NOMO-1 treated with DMSO at 0.1 percent for 48 hours (cell line): ENCODE results near the gene FAM13A.
"Not testable (repeated sequence)": the region's sequence is repeated elsewhere in the genome, so short reads cannot be mapped to it uniquely, and the experiment has no call there.

Source experiments
- DNase-seq: peaks from one replicate; lab custom pipeline; 2025; ENCODE audit not compliant: unreplicated experiment; lab: John Stamatoyannopoulos, UW

Gene FAM13A

DNA sequence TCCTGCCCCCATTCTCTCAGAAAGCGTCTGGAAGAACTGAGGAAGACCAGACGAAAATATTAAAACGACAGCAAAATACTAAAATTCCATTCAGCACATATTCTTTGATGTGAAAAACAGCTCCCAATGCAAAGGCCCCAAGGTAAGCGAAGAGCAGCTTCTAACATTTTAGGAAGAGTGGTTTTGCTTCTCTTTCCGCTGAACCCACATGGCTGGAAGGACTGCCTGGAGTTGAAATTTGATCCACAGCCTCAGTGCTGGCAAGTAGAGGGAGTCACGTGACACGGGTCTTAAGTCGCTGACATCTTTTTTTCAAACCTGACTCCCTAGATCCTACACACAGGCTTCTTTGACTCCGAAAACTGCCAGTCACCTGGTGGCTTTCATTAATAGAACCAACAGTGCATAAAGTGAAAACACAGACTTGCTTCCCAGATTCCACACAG lies at the start of gene FAM13A:
Gene FAM13A, minus strand, starts transcription at position 233 of the 446 bp plus-strand sequence. Its CDS starts 221 bp downstream, at position 12.
- no peak for DNase-seq

- no peak for DNase-seq
Measured at GRCh38 chr4:89105726-89106125, 48.7 kb upstream of the FAM13A start.

- no peak for DNase-seq
Measured at GRCh38 chr4:89101256-89102161, 44.5 kb upstream of the FAM13A start.

GRCh38 chr4:89100853-89101252 lies 43.9 kb upstream of the FAM13A start:
- no peak for DNase-seq

DNA sequence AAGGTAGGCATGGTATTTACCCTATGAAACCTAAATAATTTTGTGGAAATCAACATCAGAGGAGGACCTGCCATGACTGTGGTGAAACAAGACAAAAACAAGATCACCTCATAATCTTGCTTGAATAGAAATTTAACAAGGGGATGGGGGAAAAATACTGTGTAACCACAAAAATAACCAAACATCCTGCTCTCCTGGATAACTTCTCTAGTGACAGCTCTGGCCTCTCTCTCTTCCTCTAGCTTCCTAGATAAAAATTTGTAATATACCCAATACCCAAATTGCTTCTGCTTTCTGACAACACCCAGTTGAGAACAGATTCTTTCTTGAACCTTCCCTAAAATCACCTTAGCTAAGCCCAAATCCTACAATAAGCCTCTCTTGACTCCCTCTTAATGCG lies 42.5 kb upstream of the FAM13A start:
- DNase-seq, result no peak

DNA sequence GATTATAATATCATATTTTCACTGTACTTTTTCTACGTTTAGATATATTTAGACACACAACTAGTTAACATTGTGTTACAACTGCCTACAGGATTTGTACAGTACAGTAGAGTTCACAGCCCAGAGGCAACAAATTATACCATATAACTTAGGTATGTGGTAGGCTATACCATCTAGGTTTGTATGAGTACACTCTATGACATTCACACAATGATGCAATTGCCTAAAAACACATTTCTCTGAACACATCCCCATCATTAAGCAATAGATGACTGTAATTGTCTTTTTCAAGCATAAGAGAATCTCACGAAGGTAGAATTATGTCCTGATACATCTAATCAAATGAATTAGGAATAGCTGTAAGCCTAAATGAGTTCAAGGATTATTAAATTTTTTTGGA lies 42.0 kb upstream of the FAM13A start:
- peak; percentile 3 for DNase-seq

DNA sequence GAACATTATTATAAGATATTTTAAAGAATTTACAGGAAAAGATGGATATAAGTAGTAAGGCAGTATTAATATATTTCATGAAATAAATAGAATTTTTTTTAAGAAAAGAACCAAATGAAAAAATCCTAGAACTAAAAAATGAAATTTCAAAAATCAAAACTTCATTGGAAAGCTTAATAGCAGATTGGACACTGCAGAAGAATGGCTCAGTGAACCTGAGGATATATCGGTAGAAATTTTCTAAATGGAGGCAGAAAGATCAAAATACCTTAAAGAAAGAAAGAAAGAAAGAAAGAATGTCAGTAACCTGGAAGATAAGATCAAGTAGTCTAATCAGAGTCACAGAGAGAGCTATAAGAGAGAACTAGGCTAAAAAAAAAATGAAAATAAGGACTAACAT lies 21.3 kb upstream of the FAM13A start:
- DNase-seq, result no peak

DNA sequence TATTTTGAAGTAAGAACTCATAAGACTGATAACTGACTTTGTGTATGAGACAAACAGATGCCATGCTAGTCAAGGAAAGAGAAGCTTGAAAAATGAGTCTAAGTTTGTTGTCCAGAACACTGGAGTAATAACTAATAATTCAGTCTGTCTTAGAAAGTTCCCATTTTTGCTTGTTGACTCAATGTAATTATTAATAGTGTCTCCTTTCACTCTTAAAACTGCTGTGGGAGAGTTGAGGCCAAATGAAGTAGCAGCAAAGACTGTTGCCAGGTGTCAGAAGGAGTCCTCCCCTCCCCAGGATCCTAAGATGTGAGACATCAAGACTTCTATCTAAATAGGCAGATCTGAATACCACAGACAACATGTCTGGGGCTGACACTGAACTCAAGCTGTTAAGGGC lies 20.8 kb upstream of the FAM13A start:
- DNase-seq, result no peak

GRCh38 chr4:89072921-89073320 lies 15.9 kb upstream of the FAM13A start:
- DNase-seq, result no peak

- DNase-seq, result no peak
Measured at GRCh38 chr4:89071311-89071710, 14.3 kb upstream of the FAM13A start.

DNA sequence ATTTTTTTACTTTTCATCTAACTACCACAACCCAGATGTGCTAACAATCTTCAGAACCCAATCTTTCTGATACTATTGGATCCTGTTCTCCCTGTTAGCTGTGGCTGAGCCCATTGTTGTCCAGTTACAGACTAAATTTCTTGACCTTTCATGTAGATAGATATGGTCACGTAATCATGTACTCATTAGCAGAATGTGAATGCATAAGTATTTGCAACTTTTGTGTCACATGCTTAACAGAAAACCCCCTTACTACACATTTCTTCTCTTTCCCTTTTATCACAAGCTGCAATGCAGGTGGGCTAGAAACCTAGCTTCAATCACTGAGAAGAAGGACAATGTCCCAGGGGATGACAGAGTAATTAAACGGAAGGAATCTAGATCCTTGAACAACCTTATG lies 13.1 kb upstream of the FAM13A start:
- DNase-seq, result no peak

DNA sequence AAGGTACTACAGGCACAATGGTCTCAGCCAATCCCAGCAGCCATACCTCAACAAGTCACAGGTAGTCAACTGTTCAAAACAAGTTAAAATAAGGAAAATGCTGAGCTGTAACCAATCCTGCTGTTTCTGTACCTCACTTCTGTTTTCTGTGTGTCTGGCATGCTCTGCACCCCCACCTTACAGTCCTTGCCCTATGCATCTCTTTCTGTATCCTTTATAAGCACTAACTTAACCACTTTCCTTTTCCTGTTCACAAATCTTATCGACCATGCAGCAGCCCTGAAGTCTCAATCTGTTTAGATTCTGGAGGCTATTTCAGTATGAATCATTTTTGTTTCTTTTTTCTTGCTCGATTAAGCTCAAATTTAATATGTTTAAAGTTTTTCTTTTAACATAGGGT lies 12.5 kb upstream of the FAM13A start:
- no peak for DNase-seq

- DNase-seq, result no peak
Measured at GRCh38 chr4:89067417-89067816, 10.4 kb upstream of the FAM13A start.

DNA sequence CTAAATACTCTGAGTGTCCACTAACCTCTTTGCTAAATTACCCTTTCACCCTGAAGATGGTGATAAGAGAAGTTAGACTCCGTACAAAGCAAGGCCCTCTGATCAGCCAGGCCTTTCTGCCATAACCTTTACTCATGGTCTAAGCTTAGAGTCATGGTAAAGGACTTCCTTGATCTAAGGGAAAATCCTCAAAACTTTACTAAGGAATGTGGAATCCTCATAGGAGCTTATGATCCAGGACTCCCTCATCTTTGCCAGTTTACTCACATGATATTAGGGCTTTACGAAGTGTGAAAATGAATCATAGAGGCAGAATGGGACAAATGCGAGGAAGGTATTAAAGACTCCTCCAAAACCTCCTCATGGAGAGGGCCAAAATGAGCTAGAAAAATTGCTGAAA lies 7.9 kb upstream of the FAM13A start:
- no peak for DNase-seq

DNA sequence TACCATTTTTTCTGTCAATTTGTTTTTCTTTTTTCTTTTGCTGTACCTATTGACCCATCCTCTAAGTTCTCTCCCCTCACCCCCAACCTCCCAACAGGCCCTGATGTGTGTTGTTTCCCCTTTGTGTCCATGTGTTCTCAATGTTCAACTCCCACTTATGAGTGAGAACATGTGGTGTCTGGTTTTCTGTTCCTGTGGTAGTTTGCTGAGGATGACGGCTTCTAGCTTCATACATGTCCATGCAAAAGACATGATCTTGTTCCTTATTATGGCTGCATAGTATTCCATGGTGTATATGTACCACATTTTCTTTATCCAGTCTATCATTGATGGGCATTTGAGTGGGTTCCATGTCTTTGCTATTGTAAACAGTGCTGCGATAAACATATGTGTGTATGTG lies 859 bp upstream of the FAM13A start:
- DNase-seq, result not testable (repeated sequence)

- no peak for DNase-seq
Measured at GRCh38 chr4:89056292-89056952, 563 bp downstream of the FAM13A start.

GRCh38 chr4:89055157-89056080 lies 1.6 kb downstream of the FAM13A start:
- DNase-seq, result no peak

DNA sequence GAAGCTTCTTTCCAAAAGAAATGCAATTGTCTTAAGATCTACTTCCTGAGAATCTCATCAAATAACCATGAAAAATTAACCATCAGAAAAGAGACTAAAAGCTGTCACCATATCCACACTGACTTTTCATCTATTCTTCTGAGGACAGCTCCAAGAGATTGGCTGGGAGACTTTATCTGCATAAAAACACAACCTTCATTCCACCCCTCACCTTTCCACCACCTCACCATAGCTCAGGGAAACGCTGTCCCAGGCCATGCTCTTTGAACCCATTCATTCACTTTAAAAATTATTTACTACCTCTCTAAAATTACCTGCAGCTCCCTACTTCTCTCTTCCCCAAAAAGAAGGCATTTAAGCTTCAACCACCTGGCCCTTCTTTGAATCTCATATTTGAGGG lies 2.4 kb downstream of the FAM13A start:
- DNase-seq, result no peak

DNA sequence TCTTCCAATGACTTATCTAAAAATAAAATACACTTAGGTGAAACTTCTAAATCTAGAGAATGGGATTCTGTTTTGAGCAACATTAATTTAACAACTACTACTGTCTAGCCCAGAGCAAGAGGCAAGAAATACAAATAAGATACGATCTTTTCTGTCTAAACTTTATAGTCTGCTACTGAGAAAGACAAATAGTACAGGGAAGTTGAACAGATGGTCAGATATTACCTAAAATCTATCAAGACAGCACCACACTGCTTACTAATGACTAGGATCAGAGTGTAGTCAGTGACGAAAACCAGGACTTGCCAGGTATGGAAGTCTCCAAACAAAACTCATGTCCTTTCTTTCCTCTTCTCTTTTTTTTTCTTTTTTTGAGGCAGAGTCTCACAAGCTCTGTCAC lies 7.1 kb downstream of the FAM13A start:
- DNase-seq, result no peak

DNA sequence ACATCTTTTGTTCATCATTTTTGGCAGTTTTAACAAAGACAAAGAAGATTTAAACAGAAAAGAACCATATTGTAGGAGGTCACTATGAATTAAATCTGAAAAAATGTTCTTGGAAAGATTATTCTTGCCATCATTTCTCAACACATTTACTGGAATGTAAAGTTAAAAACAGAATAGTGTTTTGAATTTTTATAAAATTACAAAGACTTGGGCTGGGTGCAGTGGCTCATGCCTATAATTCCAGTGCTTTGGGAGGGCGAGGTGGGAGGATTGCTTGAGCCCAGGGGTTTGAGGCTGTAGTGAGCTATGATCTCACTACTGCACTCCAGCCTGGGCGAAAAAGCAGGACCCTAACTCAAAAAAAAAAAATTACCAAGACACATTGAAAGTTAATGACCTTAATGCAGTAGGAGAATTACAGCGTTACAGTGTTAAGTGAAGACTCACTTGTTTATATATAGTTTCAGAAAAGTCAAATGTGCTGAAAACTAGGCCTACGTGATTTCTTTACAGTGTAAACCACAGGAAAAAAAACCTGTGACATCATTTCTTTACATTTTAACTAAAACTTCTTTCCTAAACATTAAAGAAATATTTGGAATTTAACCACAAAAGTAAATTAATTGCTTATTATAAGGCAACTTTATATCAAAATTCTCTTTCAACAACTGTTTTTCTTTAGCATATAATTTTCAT lies 7.9 kb downstream of the FAM13A start:
- DNase-seq, result no peak
